ENCODE results near the gene JAKMIP2. TPM values are rescaled to one million over a fixed set of nuclear protein-coding genes. Genes with fewer than 3 reads are reported as not detected.

JAKMIP2 gene
- total and polyA plus RNA-seq, 12 donors: 0.06 to 0.71 (median 0.14) TPM; not detected in 3

DNA sequence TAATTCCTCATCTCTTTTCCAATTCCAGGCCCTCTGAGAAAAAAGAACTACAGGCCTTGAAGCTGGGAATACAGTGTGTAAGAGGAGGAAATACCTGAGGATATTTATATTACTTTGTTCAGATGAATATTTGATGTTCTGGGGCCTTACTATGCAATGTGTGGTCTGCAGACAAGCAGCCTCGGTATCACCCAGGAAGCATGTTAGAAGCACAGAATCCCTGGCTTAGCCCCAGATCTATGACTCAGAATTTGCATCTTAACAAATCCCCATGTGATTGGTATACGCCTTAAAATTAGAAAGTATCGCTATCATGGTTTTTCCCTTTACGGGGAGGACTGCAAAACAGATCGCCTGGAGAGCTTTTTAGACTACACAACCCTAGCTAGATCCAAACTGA, 121.0 kb downstream of the JAKMIP2 start:
- H3K4me1 ChIP-seq: no peaks in the 10 kb centered on the region
- no peak for TF ChIP-seq CTCF (IDR thresholded peaks at IDR 0.05)
- H3K9me3 ChIP-seq: peaks cover 0 to 3% (median 0%) of the 10 kb centered on the region in 11 donors
- H3K27ac ChIP-seq: no peak overlapping the region
- no peaks in the 10 kb centered on the region for H3K36me3 ChIP-seq
- intact Hi-C loops (cut with DNase I): no loop called here
- DNase-seq (no peak), ATAC-seq (no peak)
- H3K27me3 ChIP-seq: peaks cover 0 to 14% (median 0%) of the 10 kb centered on the region in 7 donors
- 78 to 82% methylated on average over 5 of the region's 5 CpGs for WGBS, 2 donors
- no peak overlapping the region for H3K4me3 ChIP-seq

GRCh38 chr5:147659166-147659929, 123.2 kb downstream of the JAKMIP2 start:
- H3K4me1 ChIP-seq: no peaks in the 10 kb centered on the region
- peaks cover 0 to 24% (median 0%) of the 10 kb centered on the region in 11 donors for H3K9me3 ChIP-seq
- no peak for TF ChIP-seq CTCF (IDR thresholded peaks at IDR 0.05)
- H3K4me3 ChIP-seq: no peak overlapping the region
- 88 to 91% methylated on average over 15 of the region's 15 CpGs for WGBS, 2 donors
- ATAC-seq (no peak), DNase-seq (no peak)
- peaks cover 0 to 8% (median 0%) of the 10 kb centered on the region in 7 donors for H3K27me3 ChIP-seq
- H3K36me3 ChIP-seq: no peaks in the 10 kb centered on the region
- intact Hi-C loops (cut with DNase I): no loop called here
- H3K27ac ChIP-seq: no peak overlapping the region

- 64 to 69% methylated on average over 8 of the region's 8 CpGs for WGBS, 2 donors
- DNase-seq: no peak
Observed at GRCh38 chr5:147658293-147658932, 124.1 kb downstream of the JAKMIP2 start.

More at GRCh38 chr5:147658293-147658932, 124.1 kb downstream of the JAKMIP2 start:
- Histone ChIP-seq H3K9me3 (peaks cover 0 to 24% (median 0%) of the 10 kb centered on the region in 11 donors), H3K27ac (no peak overlapping the region), H3K27me3 (peaks cover 0 to 8% (median 0%) of the 10 kb centered on the region in 7 donors), H3K4me1 (no peaks in the 10 kb centered on the region), H3K36me3 (no peaks in the 10 kb centered on the region), H3K4me3 (no peak overlapping the region)
- TF ChIP-seq CTCF (IDR thresholded peaks at IDR 0.05): no peak
- intact Hi-C loops (cut with DNase I): no loop called here
- no peak for ATAC-seq
